ENCODE data around the gene SYT12. TPM values are rescaled to one million over a fixed set of nuclear protein-coding genes. Genes with fewer than 3 reads are reported as not detected.

SYT12 gene
- total and polyA plus RNA-seq, 2 of the 8 experiments (the other 6 are each of a cell fraction or from before 2014, with no cell fraction given) = 1.4 to 3.3 TPM

- TF ChIP-seq CHD7 (IDR thresholded peaks at IDR 0.05; ENCODE audit: insufficient replicate concordance, low read length) (no peak), SUZ12 (IDR thresholded peaks at IDR 0.05; ENCODE audit: low read length) (no peak), HDAC2 (IDR thresholded peaks at IDR 0.05; ENCODE audit: borderline replicate concordance in 1 of 2, low read depth in 2 of 2, low read length in 2 of 2) (no peak), GABPA (IDR thresholded peaks at IDR 0.05; ENCODE audit: borderline replicate concordance, insufficient read depth, low read length) (no peak), KDM5A (IDR thresholded peaks at IDR 0.05; ENCODE audit: low read length) (no peak), SP4 (IDR thresholded peaks at IDR 0.05; ENCODE audit: low read length) (no peak), YY1 (IDR thresholded peaks at IDR 0.05; ENCODE audit: low read depth, low read length) (no peak), EZH2 (IDR thresholded peaks at IDR 0.05; ENCODE audit: low read depth, low read length, severe bottlenecking) (no peak), RFX5 (IDR thresholded peaks at IDR 0.05; ENCODE audit: borderline replicate concordance, low read depth, low read length) (no peak), BACH1 (IDR thresholded peaks at IDR 0.05; ENCODE audit: low read length) (no peak)
Observed at GRCh38 chr11:67099831-67100324, 76.9 kb downstream of the SYT12 start (continued).
